Melanocyte of skin (primary cell): ENCODE data around the gene SLC38A6. TPM values are rescaled to one million over a fixed set of nuclear protein-coding genes. Genes with fewer than 3 reads are reported as not detected.

Experiments
- small RNA-seq, 2 donors: library from RNA; depleted of rRNA; stranded (forward); fragments of <200 nt; gene quantifications; one replicate each; pipeline ENCODE3, GENCODE V24; 2012
- total RNA-seq, 2 donors: library from RNA; depleted of rRNA; stranded (reverse); fragments of >200 nt; gene quantifications; 2 replicates each; pipeline ENCODE4 v1.2.3, GENCODE V29; 2012

Gene SLC38A6
- total RNA-seq, result 10 to 100 TPM; 55.1 to 81.3 TPM

GRCh38 chr14:60980811-60981632, at the start of gene SLC38A6, which contains the start of gene TRMT5:
TSS of gene SLC38A6 (plus strand) at chr14:60981245. CDS start at chr14:60981278, 33 bp downstream.
TSS of gene TRMT5 (minus strand) at chr14:60981079. CDS start at chr14:60980973, 106 bp downstream.

Small RNA genes within 50 kb of the gene (small RNA-seq; reads per million reads assigned to genes)
- gene RNU6-398P, result 0 reads per million in 2 donors

Other genes with a start within 250 kb of the SLC38A6 start
- gene MNAT1, start 246.5 kb upstream of the SLC38A6 start, total RNA-seq, result 10 to 100 TPM; 30.3 to 34.0 TPM
- 10 to 100 TPM in 1 of 2 donors, 1 to 10 TPM in 1; 6.2 to 10.3 TPM for gene TRMT5, start 166 bp upstream of the SLC38A6 start, total RNA-seq